Activated CD4-positive, alpha-beta T cell treated with anti-CD3 and anti-CD28 coated beads, Interleukin-2, amount 10 ng/mL, durations not matched to agents 7 days and 5 days (primary cell): ENCODE results near the gene C3orf70. TPM values are rescaled to one million over a fixed set of nuclear protein-coding genes. Genes with fewer than 3 reads are reported as not detected.

ENCODE experiments used
- CTCF ChIA-PET: fragments of 350-600 bp; sonication (Branson Sonifier 250); formaldehyde crosslinking; loops from one replicate; lab custom pipeline; 2021; ENCODE audit warnings: antibody characterized with exemption; lab: Charles Lee
- POLR2A ChIA-PET: fragments of 350-600 bp; sonication (Branson Sonifier 250); formaldehyde crosslinking; loops from one replicate; lab custom pipeline; 2021; ENCODE audit warnings: antibody characterized with exemption; lab: Charles Lee
- DNase-seq: peaks from one replicate; pipeline ENCODE4 v3.0.0-alpha.2; 2020
- H3K27ac Mint-ChIP-seq: one replicate; pipeline ENCODE4 v1.8.0; 2021; ENCODE audit warnings: mild to moderate bottlenecking, moderate library complexity, mixed read lengths
- H3K27me3 Mint-ChIP-seq: one replicate; pipeline ENCODE4 v1.8.0; 2021; ENCODE audit warnings: mixed read lengths
- H3K36me3 Mint-ChIP-seq: one replicate; pipeline ENCODE4 v1.8.0; 2021; ENCODE audit warnings: low read depth, mixed read lengths
- H3K4me1 Mint-ChIP-seq: one replicate; pipeline ENCODE4 v1.8.0; 2021; ENCODE audit warnings: mixed read lengths
- H3K4me3 Mint-ChIP-seq: one replicate; pipeline ENCODE4 v1.8.0; 2021; ENCODE audit warnings: mild to moderate bottlenecking, moderate library complexity, mixed read lengths
- H3K9me3 Mint-ChIP-seq: one replicate; pipeline ENCODE4 v1.8.0; 2021; ENCODE audit warnings: mixed read lengths
- total RNA-seq, 2 experiments: library from RNA; stranded (reverse); gene quantifications; one replicate each; pipeline ENCODE4 v1.2.3, GENCODE V29; 2021

C3orf70 gene
- total RNA-seq, 2 experiments from 2014 or later, result 0.06 TPM; not detected in 1

DNA sequence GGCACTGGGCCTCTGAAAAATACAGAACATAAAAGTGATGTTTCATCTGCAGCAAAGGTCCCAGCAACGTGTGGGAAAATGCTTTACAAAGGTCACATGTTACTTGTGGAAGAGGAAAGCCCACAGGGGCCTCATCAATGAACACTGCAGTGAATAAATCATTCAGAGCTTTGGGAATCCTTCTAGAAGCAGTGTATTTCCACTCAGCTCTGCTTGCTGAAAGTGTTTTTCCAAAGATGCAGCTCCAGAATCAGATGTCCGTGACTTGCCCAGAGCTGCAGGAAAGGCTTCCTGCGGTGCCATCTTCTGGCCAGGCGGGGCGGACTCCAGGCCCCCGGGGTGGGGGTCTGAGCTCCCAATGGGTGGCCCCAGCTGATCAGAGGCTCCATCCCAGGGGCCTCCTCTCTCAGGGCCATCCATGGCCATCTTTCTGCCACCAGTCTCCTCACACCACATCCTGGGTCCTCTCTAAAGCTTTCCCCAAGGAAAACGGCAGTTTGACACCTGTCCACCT lies 81.5 kb downstream of the C3orf70 start:
- Mint-ChIP-seq H3K27me3 (peaks cover 2% of the 10 kb centered on the region), H3K36me3 (no peaks in the 10 kb centered on the region), H3K4me1 (no peaks in the 10 kb centered on the region), H3K27ac (no peak overlapping the region), H3K9me3 (no peaks in the 10 kb centered on the region), H3K4me3 (no peak overlapping the region)
- CTCF ChIA-PET, result interaction anchor here (0.9 to 1.6 kb wide), 2 partner anchors 9 to 30 kb away, joined by 3 to 4 read pairs; no protein-coding TSS in a partner anchor
- DNase-seq, result no peak
- POLR2A ChIA-PET, result interaction anchor here (0.6 kb wide), 1 partner anchor 51 kb away, joined by 5 read pairs; no protein-coding TSS in a partner anchor

DNA sequence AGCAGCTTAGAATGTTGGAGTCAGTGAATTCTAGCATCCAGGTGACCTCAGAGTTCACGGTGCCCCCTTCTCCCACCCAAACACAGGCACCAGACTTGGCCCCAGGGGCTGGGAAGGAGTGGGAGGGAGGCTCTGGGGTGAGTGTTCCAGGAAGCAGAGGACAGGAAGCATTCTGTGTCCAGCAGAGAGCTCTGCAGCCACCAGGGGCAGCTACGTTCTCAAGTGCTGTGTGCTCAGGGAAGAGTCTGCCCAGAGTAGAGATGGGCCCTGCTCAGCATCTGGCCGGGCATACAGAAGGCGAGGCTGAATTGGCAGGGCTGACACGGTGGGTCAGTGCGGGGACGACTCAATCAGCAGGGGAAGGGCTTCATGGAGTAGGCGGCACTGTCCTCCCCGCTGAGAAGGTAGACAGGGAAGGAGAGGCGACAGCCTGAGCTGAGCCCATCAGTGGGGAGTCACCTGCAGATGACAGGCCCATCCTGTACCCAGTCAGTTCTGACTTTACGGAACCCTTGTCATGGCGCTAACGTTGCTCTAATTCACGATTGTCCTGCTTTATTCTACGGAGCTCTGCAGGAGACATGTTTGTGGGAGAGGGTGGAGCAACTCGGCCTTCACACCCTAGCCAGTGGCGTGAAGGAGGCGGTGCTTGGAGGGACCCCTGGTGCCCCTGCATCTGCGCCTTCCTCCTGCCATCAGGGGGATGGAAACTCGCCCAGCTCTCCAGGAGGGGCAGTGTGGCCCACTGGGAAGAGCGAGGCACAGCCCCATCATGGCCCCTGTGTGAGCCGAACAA lies 82.2 kb downstream of the C3orf70 start:
- no peak overlapping the region for H3K27ac Mint-ChIP-seq
- no peaks in the 10 kb centered on the region for H3K4me1 Mint-ChIP-seq
- POLR2A ChIA-PET, result no interaction called here
- no peaks in the 10 kb centered on the region for H3K36me3 Mint-ChIP-seq
- no peaks in the 10 kb centered on the region for H3K9me3 Mint-ChIP-seq
- CTCF ChIA-PET, result interaction anchor here (0.9 to 1.6 kb wide), 2 partner anchors 10 to 29 kb away, joined by 3 to 4 read pairs; no protein-coding TSS in a partner anchor
- H3K4me3 Mint-ChIP-seq, result no peak overlapping the region
- DNase-seq, result no peak
- no peaks in the 10 kb centered on the region for H3K27me3 Mint-ChIP-seq

DNA sequence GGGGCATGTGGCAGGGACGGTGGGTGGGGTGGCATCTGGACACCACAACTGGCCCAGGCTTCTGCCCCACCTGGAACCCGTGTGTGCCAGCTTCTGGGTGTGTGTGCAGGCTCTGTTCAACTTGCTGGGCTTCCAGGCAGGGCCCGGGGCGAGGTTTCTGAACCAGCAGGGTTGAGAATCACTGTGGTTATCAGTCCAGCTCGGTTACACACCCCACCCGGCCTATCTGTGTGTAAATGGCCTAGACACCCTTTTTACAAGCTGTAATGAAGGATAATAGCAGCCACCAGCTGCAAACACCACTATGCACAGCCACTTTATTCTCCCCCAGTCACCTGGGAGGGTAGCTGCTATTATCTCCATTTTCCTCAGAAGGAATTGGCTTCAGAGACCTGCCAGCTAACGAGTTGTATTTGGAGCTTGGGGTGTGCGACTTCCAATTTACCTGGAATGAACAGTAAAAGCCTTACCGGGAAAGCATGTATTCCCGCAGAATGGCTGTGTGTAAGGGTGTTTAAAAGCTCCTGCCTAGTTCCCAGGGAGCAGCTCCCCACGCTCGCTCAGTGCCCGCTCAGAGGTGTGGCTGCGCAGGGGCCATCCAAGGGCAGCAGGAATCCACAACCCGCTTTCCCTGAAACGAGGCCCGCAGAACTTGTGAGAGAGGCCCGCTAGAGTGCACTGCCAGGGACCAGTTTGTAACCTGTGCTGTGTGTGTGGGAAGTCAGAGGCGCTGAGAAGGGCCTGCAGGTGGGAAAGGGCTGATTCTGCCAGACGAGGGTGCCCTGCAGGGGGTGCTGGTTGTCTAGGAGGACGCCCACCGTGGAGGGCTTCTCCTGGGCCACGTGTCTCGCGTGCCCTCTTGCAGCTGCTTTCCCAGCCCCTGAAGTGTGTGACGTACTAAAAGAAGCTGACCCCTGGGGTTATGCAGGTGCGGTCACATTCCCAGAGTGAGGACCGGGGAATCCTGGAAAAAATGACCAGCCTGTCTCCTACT lies 83.5 kb downstream of the C3orf70 start:
- ChIA-PET CTCF (interaction anchor here (0.6 kb wide), 1 partner anchor 30 kb away, joined by 3 read pairs; no protein-coding TSS in a partner anchor), POLR2A (no interaction called here)
- H3K4me3 Mint-ChIP-seq, result no peak overlapping the region
- no peaks in the 10 kb centered on the region for H3K36me3 Mint-ChIP-seq
- H3K27ac Mint-ChIP-seq, result no peak overlapping the region
- H3K27me3 Mint-ChIP-seq, result no peaks in the 10 kb centered on the region
- no peaks in the 10 kb centered on the region for H3K4me1 Mint-ChIP-seq
- DNase-seq, result no peak
- H3K9me3 Mint-ChIP-seq, result no peaks in the 10 kb centered on the region

DNA sequence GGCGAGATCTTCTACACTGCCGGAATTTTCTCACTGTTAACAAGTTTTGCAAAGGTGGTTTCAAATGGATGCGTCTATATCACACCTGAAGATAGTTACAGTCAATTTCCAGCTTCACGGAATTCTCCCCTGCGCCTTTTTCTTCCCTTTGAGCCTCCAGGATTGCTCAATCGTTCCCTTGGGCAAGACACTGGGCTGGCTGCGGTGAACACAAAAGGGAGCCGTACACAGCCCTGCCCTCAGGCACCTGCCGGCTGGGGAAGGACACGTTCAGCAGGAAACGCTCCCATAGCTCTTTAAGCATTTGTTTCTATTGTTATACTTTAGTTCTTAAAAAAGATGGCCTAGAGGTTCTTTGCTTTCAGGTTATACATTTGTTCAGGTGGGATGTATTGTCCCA lies 85.7 kb downstream of the C3orf70 start:
- no peaks in the 10 kb centered on the region for H3K36me3 Mint-ChIP-seq
- ChIA-PET POLR2A (no interaction called here), CTCF (interaction anchor here (1.1 kb wide), 1 partner anchor 38 kb away, joined by 4 read pairs; no protein-coding TSS in a partner anchor)

DNA sequence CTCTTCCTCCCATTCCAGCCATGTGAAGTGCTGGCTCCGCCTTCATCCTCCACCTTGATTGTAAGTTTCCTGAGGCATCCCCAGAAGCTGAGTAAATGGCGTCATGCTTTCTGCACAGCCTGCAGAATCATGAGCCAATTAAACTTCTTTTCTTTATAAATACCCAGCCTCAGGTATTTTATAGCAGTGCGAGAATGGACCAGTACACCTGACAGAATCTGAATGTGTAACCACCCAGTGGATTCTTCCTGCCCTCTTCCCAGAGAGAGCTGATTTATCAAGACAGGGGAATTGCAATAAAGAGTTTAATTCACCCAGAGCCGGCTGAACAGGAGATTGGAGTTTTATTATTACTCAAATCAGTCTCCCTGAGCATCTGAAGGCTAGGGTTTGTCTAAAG lies 86.6 kb downstream of the C3orf70 start:
- no peaks in the 10 kb centered on the region for H3K4me1 Mint-ChIP-seq
- CTCF ChIA-PET, result no interaction called here
- no peaks in the 10 kb centered on the region for H3K36me3 Mint-ChIP-seq
- H3K9me3 Mint-ChIP-seq, result peaks cover 4% of the 10 kb centered on the region
- H3K27ac Mint-ChIP-seq, result no peak overlapping the region
- no peak for DNase-seq
- H3K27me3 Mint-ChIP-seq, result no peaks in the 10 kb centered on the region
- POLR2A ChIA-PET, result no interaction called here
- H3K4me3 Mint-ChIP-seq, result no peak overlapping the region

More for the DNA sequence above, 85.7 kb downstream of the C3orf70 start:
- no peak overlapping the region for H3K27ac Mint-ChIP-seq
- H3K9me3 Mint-ChIP-seq, result no peaks in the 10 kb centered on the region
- no peaks in the 10 kb centered on the region for H3K27me3 Mint-ChIP-seq
- H3K4me3 Mint-ChIP-seq, result no peak overlapping the region
- H3K4me1 Mint-ChIP-seq, result no peaks in the 10 kb centered on the region
- DNase-seq, result no peak

DNA sequence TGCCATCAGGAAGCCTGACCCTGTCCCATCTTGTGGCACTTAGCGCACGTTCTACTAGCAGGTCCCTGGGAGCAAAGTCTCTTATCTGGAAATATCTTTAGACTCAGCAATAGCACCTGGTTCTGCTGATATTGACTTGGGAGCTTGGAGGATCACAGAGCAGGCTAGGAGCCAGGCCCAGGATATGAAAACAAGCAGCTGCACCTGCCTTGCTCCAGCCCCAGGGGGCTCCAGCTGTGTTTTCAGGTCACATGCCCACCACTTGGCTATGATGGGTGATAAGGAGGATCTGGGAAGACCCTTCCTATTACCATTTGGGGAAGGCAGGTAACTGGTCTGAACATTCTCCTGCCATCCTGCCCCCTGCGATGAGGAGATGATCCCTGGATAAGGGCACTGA lies 87.8 kb downstream of the C3orf70 start:
- Mint-ChIP-seq H3K4me3 (no peak overlapping the region), H3K4me1 (no peaks in the 10 kb centered on the region), H3K36me3 (no peaks in the 10 kb centered on the region), H3K27me3 (no peaks in the 10 kb centered on the region), H3K27ac (no peak overlapping the region), H3K9me3 (peaks cover 9% of the 10 kb centered on the region)
- POLR2A ChIA-PET, result no interaction called here
- CTCF ChIA-PET, result no interaction called here
- DNase-seq, result no peak

DNA sequence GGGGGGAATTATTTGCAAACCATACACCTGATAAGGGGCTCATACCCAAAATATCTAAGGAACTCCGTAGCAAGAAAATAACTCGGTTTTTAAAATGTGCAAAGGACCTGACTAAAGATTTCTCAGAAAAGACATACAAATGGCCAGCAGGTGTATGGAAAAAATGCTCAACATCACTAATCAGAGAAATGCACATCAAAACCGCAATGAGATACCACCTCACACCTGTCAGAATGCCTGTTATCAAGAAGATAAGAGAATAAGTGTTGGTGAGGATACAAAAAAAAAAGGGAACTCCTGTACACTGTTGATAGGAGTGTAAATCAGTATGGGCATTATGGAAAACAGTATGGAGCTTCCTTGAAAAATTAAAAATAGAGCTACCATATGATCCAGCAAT lies 89.4 kb downstream of the C3orf70 start:
- ChIA-PET CTCF (interaction anchor here (0.6 kb wide), 2 partner anchors 15 to 33 kb away, joined by 4 to 5 read pairs; no protein-coding TSS in a partner anchor), POLR2A (no interaction called here)
- H3K4me1 Mint-ChIP-seq, result no peaks in the 10 kb centered on the region
- H3K27ac Mint-ChIP-seq, result no peak overlapping the region
- no peak overlapping the region for H3K4me3 Mint-ChIP-seq
- no peak for DNase-seq
- no peaks in the 10 kb centered on the region for H3K36me3 Mint-ChIP-seq
- H3K27me3 Mint-ChIP-seq, result no peaks in the 10 kb centered on the region
- H3K9me3 Mint-ChIP-seq, result peaks cover 17% of the 10 kb centered on the region

DNA sequence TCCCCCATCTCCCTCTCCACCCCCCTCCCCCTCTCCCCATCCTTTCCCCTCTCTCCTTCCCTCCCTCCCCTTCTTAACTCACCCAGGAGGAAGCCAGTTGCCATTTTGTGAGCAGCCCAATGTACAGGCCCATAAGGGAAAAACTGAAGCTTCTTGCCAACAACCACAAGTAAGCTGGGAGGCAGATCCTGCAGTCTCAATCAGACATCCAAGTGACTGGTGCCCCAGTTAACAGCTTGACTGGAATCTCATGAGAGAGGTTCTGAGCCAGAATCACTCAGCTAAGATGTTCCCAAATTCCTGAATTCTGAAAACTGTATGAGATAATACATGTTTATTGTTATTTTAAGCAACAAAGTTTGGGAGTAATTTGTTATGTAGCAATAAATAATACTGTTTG lies 90.7 kb downstream of the C3orf70 start:
- no peak overlapping the region for H3K4me3 Mint-ChIP-seq
- H3K27me3 Mint-ChIP-seq, result no peaks in the 10 kb centered on the region
- no peaks in the 10 kb centered on the region for H3K36me3 Mint-ChIP-seq
- H3K27ac Mint-ChIP-seq, result no peak overlapping the region
- no peak for DNase-seq
- peaks cover 26% of the 10 kb centered on the region for H3K9me3 Mint-ChIP-seq
- ChIA-PET CTCF (no interaction called here), POLR2A (no interaction called here)
- no peaks in the 10 kb centered on the region for H3K4me1 Mint-ChIP-seq

DNA sequence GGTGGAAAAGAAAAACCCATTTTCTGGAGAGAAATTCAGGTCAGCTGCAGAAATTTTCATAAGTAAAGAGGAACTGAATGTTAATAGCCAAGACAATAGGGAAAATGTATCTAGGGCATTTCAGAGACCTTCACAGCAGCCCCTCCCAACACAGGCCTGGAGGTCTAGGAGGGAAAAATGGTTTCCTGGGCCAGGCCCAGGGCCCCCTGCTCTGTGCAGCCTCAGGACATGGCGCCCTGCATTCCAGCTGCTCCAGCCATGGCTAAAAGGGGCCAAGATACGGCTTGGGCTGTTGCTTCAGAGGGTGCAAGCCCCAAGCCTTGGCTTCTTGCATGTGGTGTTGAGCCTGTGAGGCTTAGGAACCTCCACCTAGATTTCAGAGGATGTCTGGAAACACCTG lies 92.2 kb downstream of the C3orf70 start:
- Mint-ChIP-seq H3K9me3 (peaks cover 30% of the 10 kb centered on the region), H3K27me3 (no peaks in the 10 kb centered on the region), H3K4me1 (no peaks in the 10 kb centered on the region), H3K27ac (no peak overlapping the region), H3K36me3 (peaks cover 4% of the 10 kb centered on the region), H3K4me3 (no peak overlapping the region)
- no peak for DNase-seq
- POLR2A ChIA-PET, result no interaction called here
- CTCF ChIA-PET, result no interaction called here

DNA sequence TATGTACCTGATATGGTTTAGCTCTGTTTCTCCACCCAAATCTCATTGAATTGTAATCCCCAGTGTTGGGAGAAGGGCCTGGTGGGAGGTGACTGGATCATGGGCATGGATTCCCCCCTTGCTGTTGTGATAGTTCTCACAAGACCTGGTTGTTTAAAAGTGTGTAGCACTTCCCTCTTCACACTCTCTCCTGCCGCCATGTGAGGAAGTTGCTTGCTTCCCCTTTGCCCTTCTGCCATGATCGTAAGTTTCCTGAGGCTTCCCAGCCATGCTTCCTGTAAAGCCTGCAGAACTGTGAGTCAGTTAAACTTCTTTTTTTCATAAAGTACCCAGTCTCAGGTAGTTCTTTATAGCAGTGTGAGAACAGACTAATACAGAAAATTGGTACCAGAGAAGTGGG lies 93.1 kb downstream of the C3orf70 start:
- Mint-ChIP-seq H3K27ac (no peak overlapping the region), H3K27me3 (no peaks in the 10 kb centered on the region), H3K36me3 (peaks cover 9% of the 10 kb centered on the region), H3K4me1 (no peaks in the 10 kb centered on the region), H3K9me3 (peaks cover 31% of the 10 kb centered on the region), H3K4me3 (no peak overlapping the region)
- POLR2A ChIA-PET, result no interaction called here
- CTCF ChIA-PET, result no interaction called here
- DNase-seq, result no peak

DNA sequence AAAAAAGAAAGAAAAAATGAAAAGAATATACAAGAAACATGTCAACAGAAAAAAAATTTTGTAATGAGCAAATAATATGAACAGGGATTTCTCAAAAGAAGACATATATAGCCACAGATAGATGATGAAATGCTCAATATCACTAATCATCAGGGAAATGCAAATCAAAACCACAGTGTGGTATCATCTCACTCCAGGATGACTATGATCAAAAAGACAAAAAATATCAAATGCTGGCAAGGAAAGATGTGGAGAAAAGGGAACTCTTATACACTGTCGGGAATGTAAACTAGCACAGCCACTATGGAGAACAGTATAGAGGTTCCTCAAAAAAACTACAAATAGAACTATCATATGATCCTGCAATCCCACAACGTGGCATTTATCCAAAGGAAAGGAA lies 94.1 kb downstream of the C3orf70 start:
- Mint-ChIP-seq H3K36me3 (peaks cover 18% of the 10 kb centered on the region), H3K9me3 (peaks cover 35% of the 10 kb centered on the region), H3K27me3 (no peaks in the 10 kb centered on the region), H3K4me1 (no peaks in the 10 kb centered on the region), H3K4me3 (no peak overlapping the region), H3K27ac (no peak overlapping the region)
- POLR2A ChIA-PET, result no interaction called here
- CTCF ChIA-PET, result no interaction called here
- no peak for DNase-seq

DNA sequence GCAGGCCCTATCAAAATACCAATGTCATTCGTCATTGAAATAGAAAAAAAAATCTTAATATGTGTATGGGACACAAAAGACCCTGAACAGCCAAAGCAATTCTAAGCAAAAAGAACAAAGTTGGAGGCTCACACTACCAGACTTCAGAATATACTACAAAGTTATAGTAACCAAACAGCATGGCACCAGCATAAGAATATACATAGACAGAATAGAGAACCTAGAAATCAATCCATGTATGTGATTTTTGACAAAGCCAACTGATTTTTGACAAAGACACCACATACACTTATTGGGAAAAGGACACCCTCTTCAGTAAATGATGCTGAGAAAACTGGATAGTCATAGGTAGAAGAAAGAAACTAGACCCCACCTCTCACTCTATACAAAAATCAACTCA lies 95.0 kb downstream of the C3orf70 start:
- POLR2A ChIA-PET, result no interaction called here
- Mint-ChIP-seq H3K4me1 (no peaks in the 10 kb centered on the region), H3K27me3 (no peaks in the 10 kb centered on the region), H3K36me3 (peaks cover 28% of the 10 kb centered on the region), H3K4me3 (no peak overlapping the region), H3K27ac (no peak overlapping the region), H3K9me3 (peaks cover 35% of the 10 kb centered on the region)
- CTCF ChIA-PET, result no interaction called here
- no peak for DNase-seq
